Measurements from ENCODE around the gene MOCS1.
"Not testable (repeated sequence)": the region's sequence is repeated elsewhere in the genome, so short reads cannot be mapped to it uniquely, and the experiment has no call there.

The MOCS1 gene

GRCh38 chr6:39934131-39934757, at the start of gene MOCS1:
Gene MOCS1 (minus strand): TSS chr6:39934462. CDS start chr6:39934417, 45 bp downstream.
- peak; percentile 79 for DNase-seq

- DNase-seq, result no peak
These were observed 49.8 kb upstream of the MOCS1 start for GRCh38 chr6:39984051-39984450.

GRCh38 chr6:39983193-39983592, 48.9 kb upstream of the MOCS1 start:
- DNase-seq, result no peak

GRCh38 chr6:39982720-39983119, 48.5 kb upstream of the MOCS1 start:
- DNase-seq, result no peak

GRCh38 chr6:39980839-39981580, 46.7 kb upstream of the MOCS1 start:
- DNase-seq, result peak; percentile 82

GRCh38 chr6:39979461-39980328, 45.4 kb upstream of the MOCS1 start:
- DNase-seq, result no peak

- DNase-seq, result no peak
These were observed 44.0 kb upstream of the MOCS1 start for GRCh38 chr6:39978240-39978639.

GRCh38 chr6:39973661-39974060, 39.4 kb upstream of the MOCS1 start:
- no peak for DNase-seq

GRCh38 chr6:39972717-39973116, 38.5 kb upstream of the MOCS1 start:
- DNase-seq, result not testable (repeated sequence)

- not testable (repeated sequence) for DNase-seq
These were observed 36.9 kb upstream of the MOCS1 start for GRCh38 chr6:39971131-39971530.

GRCh38 chr6:39965751-39966150, 31.5 kb upstream of the MOCS1 start:
- no peak for DNase-seq

GRCh38 chr6:39964530-39964929, 30.3 kb upstream of the MOCS1 start:
- no peak for DNase-seq

GRCh38 chr6:39964094-39964493, 29.8 kb upstream of the MOCS1 start:
- no peak for DNase-seq

- DNase-seq, result no peak
These were observed 28.6 kb upstream of the MOCS1 start for GRCh38 chr6:39962831-39963230.

- DNase-seq, result no peak
These were observed 26.9 kb upstream of the MOCS1 start for GRCh38 chr6:39961178-39961577.

- DNase-seq, result peak; percentile 61
These were observed 24.7 kb upstream of the MOCS1 start for GRCh38 chr6:39958947-39959346.

GRCh38 chr6:39956936-39957335, 22.7 kb upstream of the MOCS1 start:
- DNase-seq, result no peak

- no peak for DNase-seq
These were observed 18.9 kb upstream of the MOCS1 start for GRCh38 chr6:39953076-39953618.

GRCh38 chr6:39952167-39952566, 17.9 kb upstream of the MOCS1 start:
- no peak for DNase-seq

- DNase-seq, result no peak
These were observed 17.5 kb upstream of the MOCS1 start for GRCh38 chr6:39951716-39952115.

GRCh38 chr6:39951191-39951590, 16.9 kb upstream of the MOCS1 start:
- no peak for DNase-seq

- DNase-seq, result no peak
These were observed 16.0 kb upstream of the MOCS1 start for GRCh38 chr6:39950125-39950720.

All from DMS53 (cell line).